HG03060 (cell line): ENCODE results near the gene HECTD1.
"Not testable (repeated sequence)": the region's sequence is repeated elsewhere in the genome, so short reads cannot be mapped to it uniquely, and the experiment has no call there.

Source experiments
- ATAC-seq: cut with Tn5 transposase; IDR thresholded peaks from one replicate; pipeline ENCODE4 v1.9.1; 2021; ENCODE audit warnings: low read depth, moderate number of reproducible peaks; ENCODE audit not compliant: unreplicated experiment

The HECTD1 gene

DNA sequence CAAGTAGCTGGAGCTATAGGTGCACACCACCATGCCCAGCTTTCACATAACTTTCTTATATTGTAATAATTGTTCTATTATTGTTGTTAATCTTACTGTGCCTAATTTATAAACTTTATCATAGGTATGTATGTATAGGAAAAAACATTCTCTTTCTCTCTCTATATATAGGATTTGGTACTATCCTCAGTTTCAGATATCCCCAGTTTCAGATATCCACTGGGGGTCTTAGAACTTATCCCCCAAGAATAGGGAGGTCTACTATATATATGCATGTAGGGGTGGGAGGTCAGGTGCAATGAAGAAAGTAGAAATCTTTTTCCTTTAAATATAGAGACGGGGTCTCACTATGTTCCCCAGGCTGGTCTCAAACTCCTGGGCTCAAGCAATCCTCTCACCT is 110.5 kb downstream of the HECTD1 start:
- no peak for ATAC-seq

DNA sequence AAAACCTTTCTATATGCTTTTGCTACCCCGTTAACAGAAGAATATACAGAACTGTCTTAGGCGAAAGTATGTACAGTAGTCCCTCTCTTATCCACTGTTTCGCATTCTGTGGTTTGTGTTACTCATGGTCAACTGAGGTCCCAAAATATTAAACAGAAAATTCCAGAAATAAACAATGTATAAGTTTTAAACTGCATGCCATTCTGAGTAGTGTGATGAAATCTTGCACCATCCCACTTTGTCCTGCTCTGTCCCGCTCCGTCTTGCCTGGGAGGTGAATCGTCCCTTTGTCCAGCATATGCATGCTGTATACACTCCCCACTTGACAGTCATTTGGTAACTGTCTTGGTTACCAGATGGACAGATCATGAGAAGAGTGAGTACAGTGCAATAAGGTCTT is 111.3 kb downstream of the HECTD1 start:
- ATAC-seq, result no peak

- not testable (repeated sequence) for ATAC-seq
These were observed 111.8 kb downstream of the HECTD1 start for GRCh38 chr14:31095817-31096216.

DNA sequence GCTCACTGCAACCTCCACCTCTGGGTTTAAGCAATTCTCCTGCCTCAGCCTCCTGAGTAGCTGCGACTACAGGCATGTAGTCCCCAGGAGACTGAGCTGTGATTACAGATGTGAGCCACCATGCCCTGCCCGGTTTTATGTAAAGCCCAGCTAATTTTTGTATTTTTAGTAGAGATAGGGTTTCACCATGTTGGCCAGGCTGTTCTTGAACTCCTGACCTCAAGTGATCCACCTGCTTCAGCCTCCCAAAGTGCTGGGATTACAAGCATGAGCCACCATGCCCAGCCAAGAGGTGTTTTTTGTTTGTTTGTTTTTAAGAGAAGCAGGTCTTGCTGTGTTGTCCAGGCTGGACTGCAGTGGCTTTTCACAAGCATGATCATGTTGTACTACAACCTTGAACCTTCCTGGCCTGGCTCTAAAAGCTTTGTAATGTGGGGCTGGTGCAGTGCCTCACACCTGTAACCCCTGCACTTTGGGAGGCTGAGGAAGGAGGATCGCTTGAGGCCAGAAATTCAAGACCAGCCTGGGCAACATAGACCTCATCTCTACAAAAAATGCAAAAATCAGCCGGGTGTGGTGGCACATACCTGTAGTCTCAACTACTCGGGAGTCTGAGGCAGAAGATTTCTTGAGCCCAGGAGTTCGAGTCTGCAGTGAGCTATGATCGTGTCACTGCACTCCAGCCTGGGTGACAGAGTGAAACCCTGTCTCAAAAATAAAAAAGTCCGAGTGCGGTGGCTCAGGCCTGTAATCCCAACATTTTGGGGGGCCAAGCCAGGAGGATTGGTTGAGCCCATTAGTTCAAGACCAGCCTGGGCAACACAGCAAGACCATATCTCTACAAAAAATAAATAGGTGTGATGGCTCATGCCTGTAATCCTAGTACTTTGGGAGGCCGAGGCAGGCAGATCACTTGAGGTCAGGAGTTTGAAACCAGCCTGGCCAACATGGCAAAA is 113.4 kb downstream of the HECTD1 start:
- ATAC-seq, result not testable (repeated sequence)

DNA sequence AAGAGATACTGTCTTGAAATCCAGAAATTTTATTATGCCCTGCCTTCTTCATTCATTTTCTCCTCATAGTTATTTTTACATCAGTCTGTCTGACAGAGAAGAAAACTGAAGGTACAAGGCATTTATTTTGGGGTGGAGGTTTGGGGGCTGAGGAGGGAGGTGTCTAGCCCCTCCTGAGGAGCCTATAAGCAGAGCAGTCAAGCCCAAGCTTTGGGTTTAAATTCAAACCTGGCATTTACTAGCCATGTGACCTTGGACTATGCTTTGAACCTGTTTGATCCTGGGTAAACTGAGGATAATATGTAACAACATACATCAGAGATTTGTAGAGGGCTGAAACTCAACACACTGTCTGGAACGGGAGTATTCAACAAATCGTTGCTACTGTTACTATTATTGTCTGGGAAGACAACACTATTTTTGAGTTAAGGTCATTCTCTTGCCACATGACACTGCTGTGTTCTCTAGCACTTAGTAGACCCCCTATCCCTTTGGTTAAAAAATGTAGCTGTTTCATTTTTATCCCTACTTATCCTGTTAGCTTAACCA is 115.4 kb downstream of the HECTD1 start:
- ATAC-seq, result no peak

GRCh38 chr14:31090883-31091764 is 116.5 kb downstream of the HECTD1 start:
- ATAC-seq, result no peak

DNA sequence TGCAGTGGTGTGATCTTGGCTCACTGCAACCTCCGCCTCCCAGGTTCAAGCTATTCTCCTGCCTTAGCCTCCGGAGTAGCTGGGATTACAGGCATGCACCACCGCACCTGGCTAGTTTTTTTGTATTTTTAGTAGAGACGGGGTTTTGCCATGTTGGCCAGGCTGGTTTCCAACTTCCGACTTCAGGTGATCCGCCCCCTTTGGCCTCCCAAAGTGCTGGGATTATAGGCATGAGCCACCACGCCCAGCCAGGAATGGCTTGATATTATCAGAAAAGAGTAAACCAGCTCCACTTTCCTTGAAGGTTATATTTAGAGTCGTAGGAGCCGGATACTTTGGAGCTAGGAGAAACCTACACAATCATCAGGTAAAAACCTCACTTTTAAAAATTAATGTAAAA is 121.1 kb downstream of the HECTD1 start:
- ATAC-seq, result not testable (repeated sequence)

DNA sequence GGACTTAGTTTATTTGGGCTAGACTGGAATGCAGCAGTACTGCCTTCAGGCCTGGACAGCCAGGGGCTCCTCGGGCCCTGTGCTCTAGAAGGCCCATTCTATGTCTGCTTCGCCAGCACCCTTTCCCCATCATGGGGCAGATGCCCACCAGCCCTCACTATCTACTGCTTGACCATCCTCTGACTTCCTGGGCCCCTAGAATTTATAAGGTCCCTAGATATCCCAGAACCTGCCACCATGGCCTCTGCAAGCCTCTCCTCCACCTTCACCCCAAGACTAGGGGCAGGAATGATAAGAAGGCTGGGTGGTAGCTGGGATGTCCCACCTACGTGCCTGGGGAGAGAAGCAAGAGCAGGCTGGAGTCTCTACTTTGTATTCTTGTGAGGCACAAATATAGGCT is 122.6 kb downstream of the HECTD1 start:
- no peak for ATAC-seq

GRCh38 chr14:31084385-31084784 is 123.2 kb downstream of the HECTD1 start:
- peak; percentile 71 for ATAC-seq

GRCh38 chr14:31083781-31084180 is 123.8 kb downstream of the HECTD1 start:
- ATAC-seq, result no peak

- ATAC-seq, result no peak
These were observed 127.1 kb downstream of the HECTD1 start for GRCh38 chr14:31080484-31080883.

GRCh38 chr14:31080056-31080455 is 127.5 kb downstream of the HECTD1 start:
- no peak for ATAC-seq

DNA sequence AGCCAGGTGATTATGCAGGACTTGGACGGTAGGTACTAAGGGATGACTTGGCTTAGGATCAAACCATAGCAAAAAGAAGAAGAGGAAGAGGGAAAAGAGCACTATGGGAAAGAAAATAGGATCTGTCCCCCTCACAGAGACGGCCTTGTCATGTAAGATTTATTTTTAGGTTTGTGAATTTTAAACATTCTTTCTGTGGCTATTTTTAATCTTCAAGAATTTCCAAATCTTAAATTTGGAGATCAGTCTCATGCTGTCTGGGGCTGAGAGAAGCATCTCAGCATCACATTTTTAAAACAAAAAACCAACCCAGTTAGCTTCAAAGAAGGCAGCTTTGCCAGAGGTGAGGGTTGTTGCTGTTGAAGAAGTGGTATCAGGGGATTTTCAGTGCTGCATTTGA is 128.8 kb downstream of the HECTD1 start:
- no peak for ATAC-seq

GRCh38 chr14:31075144-31075543 is 132.4 kb downstream of the HECTD1 start:
- ATAC-seq, result no peak

GRCh38 chr14:31071151-31071550 is 136.4 kb downstream of the HECTD1 start:
- ATAC-seq, result no peak

- no peak for ATAC-seq
These were observed 137.2 kb downstream of the HECTD1 start for GRCh38 chr14:31070431-31070830.

DNA sequence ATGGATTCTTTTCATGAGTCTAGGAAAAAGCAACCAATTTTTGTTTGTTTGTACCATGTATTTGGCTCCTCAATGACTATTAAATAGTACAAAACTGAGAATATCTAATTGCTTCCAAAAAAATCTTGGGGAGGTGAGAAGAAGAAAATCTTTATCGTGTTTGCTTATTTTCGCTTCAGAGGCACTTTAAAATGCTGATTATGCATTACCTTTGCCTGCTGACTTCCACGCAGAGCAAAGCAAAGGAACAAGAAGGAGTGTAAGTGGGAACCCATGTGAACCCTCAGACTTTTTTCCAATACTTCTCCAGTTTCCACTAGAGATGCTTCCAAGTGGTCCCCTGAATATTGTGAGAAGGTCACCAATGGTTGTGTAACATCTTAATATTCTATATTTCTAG is 138.2 kb downstream of the HECTD1 start:
- ATAC-seq, result no peak

GRCh38 chr14:31068235-31068634 is 139.4 kb downstream of the HECTD1 start:
- no peak for ATAC-seq

DNA sequence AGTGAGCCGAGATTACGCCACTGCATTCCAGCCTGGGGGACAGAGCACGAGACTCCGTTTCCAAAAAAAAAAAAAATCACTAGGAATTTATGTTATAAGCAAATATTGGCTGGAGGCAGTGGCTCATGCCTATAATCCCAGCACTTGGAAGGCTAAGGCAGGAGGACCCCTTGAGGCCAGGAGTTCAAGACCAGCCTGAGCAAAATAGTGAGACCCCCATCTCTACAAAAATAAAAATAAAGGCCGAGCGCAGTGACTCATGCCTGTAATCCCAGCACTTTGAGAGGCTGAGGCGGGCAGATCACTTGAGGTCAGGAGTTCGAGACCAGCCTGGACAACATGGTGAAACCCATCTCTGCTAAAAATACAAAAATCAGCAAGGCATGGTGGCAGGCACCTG is 144.7 kb downstream of the HECTD1 start:
- not testable (repeated sequence) for ATAC-seq

DNA sequence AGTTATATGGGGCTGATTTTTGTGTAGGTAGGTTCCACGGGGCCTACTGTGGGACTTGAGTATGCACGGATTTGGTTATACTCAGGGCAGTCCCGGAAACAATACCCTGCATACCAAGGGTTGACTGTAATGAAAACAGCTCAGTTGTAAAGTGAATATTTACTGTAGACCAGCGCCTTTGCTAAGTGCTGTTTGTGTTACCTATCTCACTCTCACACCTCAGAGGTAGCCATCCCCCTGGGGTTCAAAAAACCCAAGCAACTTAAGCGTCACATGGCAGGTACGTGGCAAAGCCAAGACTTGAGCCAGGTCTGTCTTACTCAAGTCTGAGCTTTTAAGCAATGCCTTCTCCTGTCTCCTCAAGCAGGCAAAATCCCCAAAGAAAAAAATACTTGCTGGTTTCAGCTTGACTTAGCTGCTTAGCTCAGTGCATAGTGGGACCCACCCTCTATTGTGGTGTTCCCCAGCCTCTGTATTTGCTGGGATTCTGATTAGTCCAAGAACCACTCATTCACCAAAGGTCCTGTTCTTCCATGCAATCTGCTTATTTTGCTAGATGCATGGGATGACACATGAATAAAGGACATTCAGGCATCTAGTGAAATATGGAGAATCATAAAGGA is 147.2 kb downstream of the HECTD1 start:
- no peak for ATAC-seq
